HG02763 (cell line): ENCODE measurements around the gene CEP250.
A peak's percentile ranks its signal among the peaks of the same experiment; 100 is the strongest.
"Not testable (repeated sequence)": the region's sequence is repeated elsewhere in the genome, so short reads cannot be mapped to it uniquely, and the experiment has no call there.

Experiments used
- ATAC-seq: cut with Tn5 transposase; IDR thresholded peaks from one replicate; pipeline ENCODE4 v1.9.1; 2021; ENCODE audit warnings: mild to moderate bottlenecking, moderate library complexity; ENCODE audit not compliant: unreplicated experiment

The CEP250 gene

DNA sequence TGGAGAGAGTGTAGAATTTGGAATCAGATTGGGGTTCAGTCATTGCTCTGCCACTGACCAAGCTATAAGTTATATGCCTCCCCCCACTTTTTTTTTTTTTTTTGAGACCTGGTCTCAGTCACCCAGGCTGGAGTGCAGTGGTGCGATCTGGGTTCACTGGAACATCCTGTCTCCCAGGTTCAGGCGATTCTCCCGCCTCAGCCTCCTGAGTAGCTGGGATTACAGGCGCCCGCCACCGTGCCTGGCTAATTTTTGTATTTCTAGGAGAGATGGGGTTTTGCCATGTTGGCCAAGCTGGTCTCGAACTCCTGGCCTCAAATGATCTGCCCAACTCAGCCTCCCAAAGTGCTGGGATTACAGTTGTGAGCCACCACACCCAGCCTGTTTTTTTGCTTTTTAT, 1.3 kb downstream of the CEP250 start:
- ATAC-seq, result not testable (repeated sequence)

DNA sequence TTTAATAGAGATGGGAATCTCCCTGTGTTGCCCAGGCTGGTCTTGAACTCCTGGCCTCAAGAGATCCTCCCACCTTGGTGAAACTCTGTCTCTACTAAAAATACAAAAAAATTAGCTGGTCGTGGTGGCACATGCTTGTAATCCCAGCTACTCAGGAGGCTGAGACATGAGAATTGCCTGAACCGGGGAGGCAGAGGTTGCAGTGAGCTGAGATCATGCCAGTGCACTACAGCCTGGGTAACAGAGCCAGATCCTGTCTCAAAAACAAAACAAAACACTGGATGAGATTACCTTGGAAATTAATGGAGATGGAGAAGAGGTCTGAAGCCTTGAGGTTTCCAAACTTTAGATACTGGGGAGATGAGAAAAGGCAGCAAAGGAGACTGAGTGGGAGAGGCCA, 2.1 kb downstream of the CEP250 start:
- ATAC-seq, result not testable (repeated sequence)

DNA sequence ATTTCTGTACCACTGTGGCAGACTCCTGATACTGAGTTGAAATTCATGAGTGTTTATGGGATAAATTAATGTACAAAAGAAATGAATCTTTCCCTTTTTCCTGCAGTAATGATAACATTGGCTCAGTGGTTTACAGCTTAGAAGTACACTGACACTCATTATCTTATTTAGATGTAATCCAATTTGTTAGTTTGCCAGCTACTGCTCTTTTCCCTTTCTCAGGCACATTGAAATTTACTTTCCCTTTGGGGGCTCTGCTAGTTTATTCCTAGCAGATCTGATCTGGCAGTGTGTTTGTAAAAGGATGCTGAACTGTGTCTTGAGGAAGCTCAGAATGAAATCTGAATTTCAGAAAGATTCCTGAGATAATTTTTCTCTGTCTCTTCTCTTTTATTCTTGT, 3.0 kb downstream of the CEP250 start:
- ATAC-seq, result no peak

DNA sequence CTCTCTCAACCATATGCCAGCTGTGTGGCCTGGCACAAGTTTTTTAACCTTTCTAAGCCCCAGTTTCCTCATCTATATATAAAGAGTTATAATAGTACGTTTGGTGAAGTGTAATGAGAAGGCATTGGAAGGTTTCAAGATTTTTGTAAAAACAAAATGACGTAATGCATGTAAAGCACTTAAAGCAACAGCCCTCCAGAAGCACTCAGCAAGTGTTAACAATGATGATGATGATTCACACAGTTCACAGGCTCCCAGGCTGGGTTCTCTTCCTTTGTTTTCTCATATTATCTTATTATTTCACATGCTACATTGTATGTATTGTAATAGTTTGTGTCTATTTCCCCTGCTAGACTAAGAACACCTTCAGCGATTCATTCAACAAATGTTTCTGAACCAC, 6.2 kb downstream of the CEP250 start:
- ATAC-seq, result no peak

DNA sequence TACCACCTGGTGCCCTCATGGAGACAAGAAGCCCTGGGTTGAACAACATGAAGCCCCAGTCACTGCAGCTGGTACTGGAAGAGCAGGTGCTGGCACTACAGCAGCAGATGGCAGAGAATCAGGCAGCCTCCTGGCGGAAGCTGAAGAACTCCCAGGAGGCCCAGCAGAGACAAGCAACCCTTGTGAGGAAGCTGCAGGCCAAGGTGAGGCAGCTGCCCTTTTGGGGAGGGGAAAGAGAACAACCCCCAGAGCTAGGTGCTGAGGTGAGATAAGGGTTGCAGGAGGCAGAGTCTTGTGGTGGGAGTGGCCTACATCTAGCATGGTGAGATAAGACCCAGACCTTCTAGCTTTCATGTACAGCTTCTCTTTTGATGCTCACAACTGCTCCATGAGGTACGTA, 7.0 kb downstream of the CEP250 start:
- no peak for ATAC-seq

DNA sequence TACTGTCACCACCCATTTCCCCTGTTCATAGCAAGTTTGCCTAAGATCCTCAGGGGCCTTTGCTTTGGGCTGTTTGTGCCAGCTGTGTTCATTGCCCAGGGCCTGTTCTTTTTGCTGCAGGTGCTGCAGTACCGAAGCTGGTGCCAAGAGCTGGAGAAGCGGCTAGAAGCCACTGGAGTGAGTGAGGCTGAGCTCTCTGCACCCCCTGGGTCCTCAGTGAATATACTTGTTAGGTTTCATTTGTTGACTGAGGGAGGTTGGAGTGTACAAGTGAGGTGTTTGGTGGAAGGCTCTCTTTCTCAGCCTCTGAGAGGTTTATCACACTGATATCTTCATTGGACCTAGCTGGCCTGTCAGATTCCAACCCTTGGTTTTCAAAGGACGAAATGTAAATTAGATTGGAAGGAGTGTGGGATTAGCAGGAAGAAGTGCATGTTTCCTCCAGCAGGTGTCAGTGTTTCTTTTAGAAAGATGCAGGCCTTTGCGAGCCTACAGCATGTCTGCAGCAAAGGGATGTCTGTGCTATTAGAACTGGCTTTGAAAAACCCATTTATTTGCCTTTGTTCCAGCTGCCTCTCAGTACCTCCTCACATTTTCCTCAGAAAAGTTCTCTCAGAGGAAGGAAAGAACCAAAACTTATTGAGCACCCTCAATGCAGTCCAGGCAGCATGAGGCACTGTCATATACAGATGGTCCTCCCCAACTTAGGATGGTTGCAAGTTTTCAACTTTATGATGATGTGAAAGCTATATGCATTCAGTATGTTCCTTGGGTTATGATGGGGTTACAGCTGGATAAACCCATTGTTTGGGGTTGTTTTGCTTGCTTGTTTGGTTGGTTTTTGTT, 8.3 kb downstream of the CEP250 start:
- no peak for ATAC-seq

DNA sequence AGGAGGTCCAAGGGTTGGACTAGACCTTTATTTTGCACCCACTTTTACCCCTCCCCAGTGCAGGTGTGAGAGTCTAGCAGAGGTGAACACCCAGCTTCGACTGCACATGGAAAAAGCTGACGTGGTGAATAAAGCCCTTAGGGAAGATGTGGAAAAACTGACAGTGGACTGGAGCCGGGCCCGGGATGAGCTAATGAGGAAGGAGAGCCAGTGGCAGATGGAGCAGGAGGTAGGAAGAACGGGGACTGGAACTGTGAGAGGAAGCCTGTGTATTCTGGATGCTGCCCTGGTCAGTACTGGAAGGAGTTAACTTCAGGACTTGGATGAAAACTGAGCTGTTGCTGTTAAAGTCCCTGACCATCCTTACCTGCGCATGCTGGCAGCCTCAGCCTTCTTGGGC, 10.6 kb downstream of the CEP250 start:
- ATAC-seq, result no peak

DNA sequence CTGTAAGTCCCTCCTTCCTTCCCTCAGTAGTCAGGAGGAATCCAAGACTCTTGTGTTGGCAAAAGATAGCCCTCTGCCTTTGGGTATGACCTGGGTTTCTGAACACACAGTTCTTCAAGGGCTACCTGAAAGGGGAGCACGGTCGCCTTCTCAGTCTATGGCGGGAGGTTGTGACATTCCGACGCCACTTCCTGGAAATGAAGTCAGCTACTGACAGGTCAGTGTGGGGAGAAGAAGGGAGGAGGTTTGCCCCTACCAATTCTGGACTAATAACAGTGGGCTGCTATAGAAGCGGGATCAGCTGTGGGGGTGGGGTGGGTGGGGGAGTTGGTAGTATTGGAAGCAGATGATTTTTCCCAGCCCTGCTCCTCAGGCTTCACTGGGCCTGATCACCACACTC, 11.5 kb downstream of the CEP250 start:
- no peak for ATAC-seq

DNA sequence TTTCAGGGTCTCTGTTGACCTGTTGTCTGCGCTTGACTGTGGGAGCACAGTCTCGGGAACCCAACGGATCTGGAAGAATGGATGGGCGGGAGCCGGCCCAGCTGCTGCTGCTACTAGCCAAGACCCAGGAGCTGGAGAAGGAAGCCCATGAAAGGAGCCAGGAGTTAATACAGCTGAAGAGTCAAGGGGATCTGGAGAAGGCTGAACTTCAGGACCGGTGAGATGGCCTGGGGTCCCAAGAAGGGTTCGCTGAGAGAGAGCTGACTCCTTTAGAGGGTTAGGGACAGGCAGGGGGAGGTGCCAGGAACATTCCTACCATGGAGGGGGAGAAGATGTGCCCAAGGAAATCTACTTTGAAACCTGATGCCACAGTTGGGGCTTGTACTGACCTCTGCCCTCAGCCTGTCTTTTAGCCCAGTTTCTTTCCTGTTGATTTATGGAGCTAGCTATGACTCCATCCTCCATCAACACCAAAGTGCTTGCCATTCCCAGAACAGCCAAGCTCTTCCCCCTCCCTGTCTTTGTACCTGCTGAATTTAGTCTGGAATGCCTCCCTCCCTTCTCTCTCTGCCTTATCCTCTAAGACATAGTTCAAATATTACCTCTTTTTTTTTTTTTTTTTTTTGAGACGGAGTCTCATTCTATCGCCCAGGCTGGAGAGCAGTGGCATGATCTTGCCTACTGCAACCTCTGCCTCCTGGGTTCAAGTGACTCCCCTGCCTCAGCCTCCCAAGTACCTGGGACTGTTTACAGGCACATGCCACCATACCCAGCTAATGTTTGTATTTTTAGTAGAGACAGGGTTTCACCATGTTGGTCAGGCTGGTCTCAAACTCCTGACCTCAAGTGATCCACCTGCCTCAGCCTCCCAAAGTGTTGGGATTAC, 12.2 kb downstream of the CEP250 start:
- ATAC-seq, result no peak

DNA sequence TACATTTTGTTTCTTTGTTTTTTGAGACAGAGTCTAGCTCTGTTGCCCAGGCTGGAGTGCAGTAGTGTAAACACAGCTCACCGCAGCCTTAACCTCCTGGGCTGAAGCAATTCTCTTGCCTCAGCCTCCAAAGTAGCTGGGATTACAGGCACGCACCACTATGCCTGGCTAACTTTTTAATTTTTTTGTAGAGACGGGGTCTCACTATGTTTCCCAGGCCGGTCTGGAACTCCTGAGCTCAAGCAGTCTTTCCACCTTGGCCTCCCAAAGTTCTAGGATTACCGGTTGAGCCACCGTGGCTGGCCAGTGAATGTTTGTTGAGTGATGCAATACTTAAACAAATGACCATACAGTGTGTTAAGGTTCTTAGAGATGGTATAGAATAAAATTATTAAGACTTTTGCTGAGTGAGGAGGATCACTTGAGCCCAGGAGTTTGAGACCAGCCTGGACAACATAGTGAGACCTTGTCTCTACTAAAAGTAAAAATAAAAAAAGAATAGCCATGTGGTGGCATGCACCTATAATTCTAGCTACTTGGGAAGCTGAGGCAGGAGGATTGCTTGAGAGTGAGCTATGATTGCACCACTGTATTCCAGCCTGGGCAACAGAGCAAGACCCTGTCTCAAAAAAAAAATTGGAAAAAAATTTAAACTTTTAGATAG, 13.4 kb downstream of the CEP250 start:
- ATAC-seq, result no peak

DNA sequence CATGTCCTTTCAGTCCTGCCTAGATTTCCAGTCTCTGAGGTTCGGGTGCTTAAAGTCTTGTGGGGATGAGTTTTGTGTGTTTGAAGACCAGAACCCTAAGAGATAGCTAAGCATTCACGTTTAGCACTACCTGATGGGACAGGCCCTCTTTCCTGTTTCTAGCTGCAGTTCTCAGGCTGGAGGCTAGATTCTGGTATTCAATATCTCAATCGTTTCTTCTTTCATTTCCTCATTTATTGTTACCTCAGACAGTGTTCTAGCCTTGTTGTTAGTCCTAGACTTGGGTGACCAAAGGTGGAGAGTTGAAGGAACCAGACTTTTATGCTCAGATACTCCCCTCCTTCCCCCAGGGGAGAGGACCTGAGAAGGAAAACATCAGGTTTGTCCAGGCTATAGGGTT, 16.8 kb downstream of the CEP250 start:
- no peak for ATAC-seq

DNA sequence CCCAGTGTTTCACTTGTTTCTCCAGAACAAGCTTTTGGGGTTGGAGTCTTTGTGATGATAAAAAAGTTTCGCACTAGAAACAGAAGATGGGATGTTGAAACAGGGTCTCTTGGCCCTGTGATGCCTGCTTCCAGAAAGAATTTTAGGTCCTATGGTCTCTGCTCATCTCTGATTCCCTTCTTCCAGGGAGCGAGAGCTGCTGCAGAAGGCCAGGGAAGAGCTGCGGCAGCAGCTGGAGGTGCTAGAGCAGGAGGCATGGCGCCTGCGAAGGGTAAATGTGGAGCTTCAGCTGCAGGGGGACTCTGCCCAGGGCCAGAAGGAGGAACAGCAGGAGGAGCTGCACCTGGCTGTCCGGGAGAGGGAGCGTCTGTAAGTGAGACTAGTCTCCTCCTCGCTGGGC, 18.3 kb downstream of the CEP250 start:
- ATAC-seq, result no peak

DNA sequence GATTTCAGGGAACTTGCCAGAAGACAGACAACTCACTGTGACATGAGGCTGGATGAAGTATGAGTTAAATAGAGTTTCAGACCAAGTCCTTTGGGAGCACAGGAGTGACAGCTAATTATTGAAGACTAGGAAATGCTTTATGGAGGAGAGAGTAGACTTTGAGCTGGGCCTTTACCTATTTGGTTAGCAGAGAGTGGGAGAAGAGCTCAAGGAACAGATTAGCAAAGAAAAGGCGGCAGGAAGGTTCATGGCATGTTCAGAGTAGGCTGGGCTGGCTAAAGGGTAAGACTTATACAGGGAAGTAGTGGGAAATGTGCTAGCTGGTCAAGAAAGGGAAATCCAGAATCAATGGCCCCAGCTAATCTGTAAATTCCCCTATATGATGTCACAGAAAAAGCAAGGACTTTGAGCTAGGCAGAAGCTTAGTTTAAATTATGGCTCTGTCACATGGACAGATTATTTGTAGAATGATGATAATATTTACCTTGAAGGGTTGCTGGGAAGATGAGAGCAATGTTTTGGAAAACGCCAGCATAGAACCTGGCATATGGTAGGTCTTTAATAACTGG, 19.0 kb downstream of the CEP250 start:
- no peak for ATAC-seq

DNA sequence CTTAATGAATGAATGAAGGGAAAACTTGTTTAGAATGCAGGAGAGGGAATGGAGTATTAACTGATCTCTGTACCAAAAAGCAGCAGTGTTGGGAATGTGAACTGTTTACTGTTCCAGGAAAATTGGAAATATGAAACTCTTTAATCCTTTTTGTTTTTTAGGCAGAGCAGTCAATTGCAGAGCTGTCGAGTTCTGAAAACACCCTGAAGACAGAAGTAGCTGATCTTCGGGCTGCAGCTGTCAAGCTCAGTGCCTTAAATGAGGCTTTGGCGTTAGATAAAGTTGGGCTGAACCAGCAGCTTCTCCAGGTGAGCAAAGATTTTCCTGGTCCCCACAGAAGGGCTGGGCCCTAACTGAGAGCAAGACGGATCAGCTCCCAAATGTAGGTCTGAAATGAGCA, 20.9 kb downstream of the CEP250 start:
- no peak for ATAC-seq

DNA sequence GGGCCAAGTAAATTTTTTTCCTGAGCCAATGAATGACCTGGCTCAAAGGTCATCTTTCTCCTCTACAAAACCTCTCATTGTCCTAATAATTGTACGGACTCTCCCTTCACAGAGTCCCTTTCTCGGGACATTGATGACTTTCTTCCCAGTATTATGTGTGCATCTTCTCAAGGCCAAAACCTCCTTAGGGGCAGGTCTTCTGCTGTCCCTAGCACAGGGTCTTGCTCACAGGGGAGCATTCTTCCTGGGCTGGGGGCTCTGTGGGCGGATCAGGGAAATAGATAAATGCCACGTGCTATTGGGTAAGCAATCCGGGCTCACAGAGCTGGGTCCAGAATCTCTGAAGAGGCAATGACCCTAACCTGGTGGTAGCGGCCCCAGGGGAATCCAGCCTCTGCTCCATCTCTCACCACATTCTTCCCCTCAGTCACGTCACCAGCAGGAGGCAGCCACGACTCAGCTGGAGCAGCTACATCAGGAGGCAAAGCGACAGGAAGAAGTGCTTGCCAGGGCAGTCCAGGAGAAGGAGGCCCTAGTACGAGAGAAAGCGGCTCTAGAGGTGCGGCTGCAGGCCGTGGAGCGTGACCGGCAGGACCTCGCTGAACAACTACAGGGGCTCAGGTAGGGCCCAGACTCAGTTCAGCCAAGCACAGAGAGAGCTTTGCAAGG, 23.5 kb downstream of the CEP250 start:
- ATAC-seq, result no peak

DNA sequence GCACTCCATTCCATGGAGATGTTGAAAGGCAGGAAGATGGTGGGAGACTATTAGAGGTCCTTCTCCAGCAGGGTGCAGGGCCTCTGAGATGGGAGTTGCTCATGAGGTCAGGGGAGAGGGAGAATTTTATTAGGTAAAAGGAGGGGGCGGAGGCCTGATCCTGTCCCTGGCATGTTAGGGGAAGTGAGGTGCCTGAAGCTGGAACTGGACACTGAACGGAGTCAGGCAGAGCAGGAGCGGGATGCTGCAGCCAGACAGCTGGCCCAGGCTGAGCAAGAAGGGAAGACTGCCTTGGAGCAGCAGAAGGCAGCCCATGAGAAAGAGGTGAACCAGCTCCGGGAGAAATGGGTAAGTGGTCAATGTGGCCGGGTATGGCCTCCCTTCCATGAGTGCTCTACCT, 24.4 kb downstream of the CEP250 start:
- no peak for ATAC-seq

DNA sequence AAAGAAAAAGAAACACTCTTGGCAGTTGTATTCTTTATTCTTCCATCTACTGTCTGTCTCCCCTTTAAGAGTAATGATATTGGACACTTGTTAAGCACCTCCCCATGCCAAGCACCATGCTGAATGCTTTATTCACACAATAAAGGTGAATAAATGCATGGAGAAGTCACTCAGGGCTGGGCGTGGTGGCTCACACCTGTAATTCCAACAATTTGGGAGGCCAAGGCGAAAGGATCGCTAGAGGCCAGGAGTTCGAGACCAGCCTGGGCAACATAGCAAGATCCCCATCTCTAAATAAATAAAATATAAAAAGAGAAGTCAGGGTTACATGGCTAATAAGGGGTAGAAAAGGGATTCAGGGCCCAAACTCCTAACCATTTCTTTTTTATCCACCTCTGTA, 32.1 kb downstream of the CEP250 start:
- no peak for ATAC-seq

DNA sequence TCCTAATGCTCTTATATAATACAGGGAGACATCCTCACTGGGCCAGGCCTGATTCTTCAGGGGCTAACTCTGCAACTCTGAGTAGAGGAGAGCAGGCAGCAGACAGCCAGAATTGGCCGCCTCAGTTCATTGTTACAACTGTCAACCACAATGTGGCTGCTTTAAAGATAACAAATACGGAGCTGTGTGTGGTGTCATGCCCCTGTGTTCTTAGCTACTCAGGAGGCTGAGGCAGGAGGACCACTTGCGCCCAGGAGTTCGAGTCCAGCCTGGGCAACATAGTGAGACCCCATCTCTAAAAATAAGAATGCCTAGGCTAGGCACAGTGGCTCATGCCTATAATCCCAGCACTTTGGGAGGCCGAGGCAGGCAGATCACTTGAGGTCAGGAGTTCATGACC, 34.3 kb downstream of the CEP250 start:
- no peak for ATAC-seq

DNA sequence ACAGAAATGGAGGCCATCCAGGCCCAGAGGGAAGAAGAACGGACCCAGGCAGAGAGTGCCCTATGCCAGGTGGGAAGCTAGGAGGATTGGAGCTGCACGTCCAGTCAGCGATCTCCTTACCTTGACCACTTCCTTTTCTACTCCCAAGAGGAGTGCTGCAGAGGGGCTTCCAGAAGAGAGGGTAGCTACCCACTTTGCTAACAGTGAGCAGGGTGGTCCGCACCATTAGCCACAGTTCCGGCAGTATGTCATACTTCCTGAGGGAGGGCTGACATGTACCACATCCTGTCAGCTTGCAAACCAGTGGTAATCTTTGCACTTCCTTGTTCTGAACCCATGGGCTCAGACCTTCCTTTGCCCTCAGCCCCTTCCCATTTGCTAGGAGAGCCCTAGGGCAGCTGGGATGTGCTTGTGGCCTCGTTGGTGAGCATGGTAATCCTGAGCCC, 35.4 kb downstream of the CEP250 start:
- peak; percentile 89 for ATAC-seq

DNA sequence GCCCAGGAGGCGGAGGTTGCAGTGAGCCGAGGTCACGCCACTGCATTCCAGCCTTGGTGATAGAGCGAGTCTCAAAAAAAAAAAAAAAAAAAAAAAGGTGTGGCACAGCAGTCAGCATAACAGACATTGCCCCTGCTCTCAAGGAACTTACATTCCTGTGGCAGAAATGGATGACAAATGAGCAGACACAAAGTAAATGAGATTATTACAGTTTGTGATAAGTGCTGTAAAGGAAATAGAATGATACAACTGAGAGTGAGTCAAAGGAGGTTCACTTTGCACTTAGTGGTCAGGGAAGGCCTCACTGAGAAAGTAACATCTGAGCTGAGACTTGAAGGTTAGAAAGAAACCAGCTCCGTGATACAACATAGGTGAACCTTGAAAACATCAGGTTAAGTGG, 36.4 kb downstream of the CEP250 start:
- ATAC-seq, result no peak

DNA sequence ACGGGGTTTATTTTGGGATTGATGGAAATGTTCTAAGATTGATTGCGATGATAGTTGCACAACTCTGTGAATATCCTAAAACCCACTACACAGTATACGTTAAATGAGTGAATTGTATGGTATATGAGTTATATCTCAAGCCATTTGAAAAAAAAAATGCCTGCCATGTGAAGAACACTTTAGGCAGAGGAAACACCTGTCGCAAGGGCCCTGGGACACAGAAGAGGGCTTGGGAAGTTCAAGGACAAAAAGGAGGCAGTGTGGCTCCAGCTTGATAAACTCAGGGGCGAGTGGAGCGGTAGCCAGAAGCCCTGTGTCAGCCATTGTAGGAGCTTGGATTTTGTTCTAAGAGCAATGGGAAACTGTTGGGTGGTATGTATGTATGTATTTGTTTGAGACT, 37.0 kb downstream of the CEP250 start:
- no peak for ATAC-seq
